ENCODE measurements around the gene WWP2. TPM values are rescaled to one million over a fixed set of nuclear protein-coding genes. Genes with fewer than 3 reads are reported as not detected.

WWP2 gene
- total and polyA plus RNA-seq, 11 donors = 8.4 to 33.2 (median 23.5) TPM

DNA sequence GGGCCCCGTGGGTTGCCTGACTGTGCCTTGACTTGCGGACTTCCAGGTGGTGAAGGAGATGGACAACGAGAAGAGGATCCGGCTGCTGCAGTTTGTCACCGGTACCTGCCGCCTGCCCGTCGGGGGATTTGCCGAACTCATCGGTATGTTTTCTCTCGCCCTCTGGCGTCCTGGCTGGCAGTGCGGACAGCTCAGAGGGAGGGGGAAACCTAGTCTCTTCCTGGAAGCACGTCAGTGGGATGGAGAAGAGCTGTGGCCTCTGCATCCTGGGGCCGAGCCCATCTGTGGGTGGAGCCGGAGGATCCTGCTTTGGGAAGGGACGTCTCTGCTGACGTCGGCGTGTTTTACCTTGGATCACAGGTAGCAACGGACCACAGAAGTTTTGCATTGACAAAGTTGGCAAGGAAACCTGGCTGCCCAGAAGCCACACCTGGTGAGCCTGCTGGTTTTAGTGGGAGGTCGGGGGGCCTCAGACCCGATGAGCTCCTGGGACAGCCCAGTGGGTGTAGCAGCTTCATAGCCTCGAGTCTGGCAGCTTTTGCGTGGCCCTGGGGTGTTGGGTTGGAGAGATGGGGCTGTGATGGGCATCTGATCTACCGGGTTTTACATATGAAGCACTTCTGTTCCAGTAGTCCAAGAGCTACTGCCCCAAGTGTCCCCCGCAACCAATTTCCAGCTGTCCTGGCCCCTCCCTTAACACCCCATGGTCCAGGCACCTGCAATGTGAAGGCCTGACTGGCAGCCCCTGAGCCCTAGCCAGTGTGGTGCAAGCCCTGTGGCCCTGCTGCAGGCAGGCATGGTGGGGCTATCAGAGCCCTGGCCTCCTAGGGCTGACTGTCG lies 177.1 kb downstream of the WWP2 start:
- H3K27ac ChIP-seq = no peak overlapping the region
- WGBS, 4 donors = 92 to 95% (median 93%) methylated on average over 24 to 28 of the region's 28 CpGs
- intact Hi-C loops (cut with DNase I) = no loop called here
- DNase-seq (peak in 1 of 5 donors; percentile 23), ATAC-seq (no peak)
- peaks cover 0 to 9% (median 0%) of the 10 kb centered on the region in 12 donors for H3K4me1 ChIP-seq
- no peak overlapping the region for H3K4me3 ChIP-seq
- peaks cover 0 to 75% (median 67%) of the 10 kb centered on the region in 9 donors for H3K36me3 ChIP-seq
- H3K9me3 ChIP-seq = no peaks in the 10 kb centered on the region
- H3K27me3 ChIP-seq = no peaks in the 10 kb centered on the region
- no peak for TF ChIP-seq POLR2A (IDR thresholded peaks at IDR 0.05)
- TF ChIP-seq, protein P1, sequence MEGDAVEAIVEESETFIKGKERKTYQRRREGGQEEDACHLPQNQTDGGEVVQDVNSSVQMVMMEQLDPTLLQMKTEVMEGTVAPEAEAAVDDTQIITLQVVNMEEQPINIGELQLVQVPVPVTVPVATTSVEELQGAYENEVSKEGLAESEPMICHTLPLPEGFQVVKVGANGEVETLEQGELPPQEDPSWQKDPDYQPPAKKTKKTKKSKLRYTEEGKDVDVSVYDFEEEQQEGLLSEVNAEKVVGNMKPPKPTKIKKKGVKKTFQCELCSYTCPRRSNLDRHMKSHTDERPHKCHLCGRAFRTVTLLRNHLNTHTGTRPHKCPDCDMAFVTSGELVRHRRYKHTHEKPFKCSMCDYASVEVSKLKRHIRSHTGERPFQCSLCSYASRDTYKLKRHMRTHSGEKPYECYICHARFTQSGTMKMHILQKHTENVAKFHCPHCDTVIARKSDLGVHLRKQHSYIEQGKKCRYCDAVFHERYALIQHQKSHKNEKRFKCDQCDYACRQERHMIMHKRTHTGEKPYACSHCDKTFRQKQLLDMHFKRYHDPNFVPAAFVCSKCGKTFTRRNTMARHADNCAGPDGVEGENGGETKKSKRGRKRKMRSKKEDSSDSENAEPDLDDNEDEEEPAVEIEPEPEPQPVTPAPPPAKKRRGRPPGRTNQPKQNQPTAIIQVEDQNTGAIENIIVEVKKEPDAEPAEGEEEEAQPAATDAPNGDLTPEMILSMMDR (IDR thresholded peaks at IDR 0.05) = no peak

DNA sequence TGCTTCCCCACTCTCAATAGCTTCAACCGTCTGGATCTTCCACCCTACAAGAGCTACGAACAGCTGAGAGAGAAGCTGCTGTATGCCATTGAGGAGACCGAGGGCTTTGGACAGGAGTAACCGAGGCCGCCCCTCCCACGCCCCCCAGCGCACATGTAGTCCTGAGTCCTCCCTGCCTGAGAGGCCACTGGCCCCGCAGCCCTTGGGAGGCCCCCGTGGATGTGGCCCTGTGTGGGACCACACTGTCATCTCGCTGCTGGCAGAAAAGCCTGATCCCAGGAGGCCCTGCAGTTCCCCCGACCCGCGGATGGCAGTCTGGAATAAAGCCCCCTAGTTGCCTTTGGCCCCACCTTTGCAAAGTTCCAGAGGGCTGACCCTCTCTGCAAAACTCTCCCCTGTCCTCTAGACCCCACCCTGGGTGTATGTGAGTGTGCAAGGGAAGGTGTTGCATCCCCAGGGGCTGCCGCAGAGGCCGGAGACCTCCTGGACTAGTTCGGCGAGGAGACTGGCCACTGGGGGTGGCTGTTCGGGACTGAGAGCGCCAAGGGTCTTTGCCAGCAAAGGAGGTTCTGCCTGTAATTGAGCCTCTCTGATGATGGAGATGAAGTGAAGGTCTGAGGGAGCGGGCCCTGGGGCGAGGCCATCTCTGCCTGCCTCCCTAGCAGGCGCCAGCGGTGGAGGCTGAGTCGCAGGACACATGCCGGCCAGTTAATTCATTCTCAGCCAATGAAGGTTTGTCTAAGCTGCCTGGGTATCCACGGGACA lies 177.9 kb downstream of the WWP2 start:
- no peaks in the 10 kb centered on the region for H3K9me3 ChIP-seq
- no peak overlapping the region for H3K4me3 ChIP-seq
- H3K27ac ChIP-seq = no peak overlapping the region
- DNase-seq (peak in 2 of 5 donors; percentile 15 to 16), ATAC-seq (no peak)
- WGBS, 4 donors = 92 to 96% (median 95%) methylated on average over 20 to 26 of the region's 26 CpGs
- peaks cover 0 to 67% (median 59%) of the 10 kb centered on the region in 9 donors for H3K36me3 ChIP-seq
- no peaks in the 10 kb centered on the region for H3K27me3 ChIP-seq
- H3K4me1 ChIP-seq = peaks cover 0 to 9% (median 0%) of the 10 kb centered on the region in 12 donors
- TF ChIP-seq, protein P1 (IDR thresholded peaks at IDR 0.05) = no peak
- no peak for TF ChIP-seq POLR2A (IDR thresholded peaks at IDR 0.05)
- intact Hi-C loops (cut with DNase I) = no loop called here

DNA sequence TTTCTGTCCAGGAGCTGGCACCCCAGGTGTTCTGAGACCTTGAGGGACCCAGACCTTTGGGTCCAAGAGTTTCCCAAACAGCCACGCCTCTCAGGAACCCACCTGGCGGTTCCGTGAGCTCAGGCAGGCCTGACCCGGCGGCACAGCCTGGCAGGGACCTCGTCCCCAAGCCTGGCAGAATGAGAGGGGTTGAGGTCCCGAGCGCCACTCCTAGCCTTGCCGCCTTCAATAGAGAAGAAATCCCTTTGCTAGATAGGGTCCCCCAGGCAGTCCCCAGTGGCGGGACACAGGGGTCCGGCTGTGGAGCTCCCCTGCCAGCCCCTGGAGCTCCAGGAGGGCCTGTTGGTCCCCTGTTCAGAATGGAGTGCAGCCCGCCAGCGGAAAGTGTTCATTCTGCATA lies 178.5 kb downstream of the WWP2 start:
- peaks cover 0 to 60% (median 52%) of the 10 kb centered on the region in 9 donors for H3K36me3 ChIP-seq
- TF ChIP-seq, protein P1 (IDR thresholded peaks at IDR 0.05) = no peak
- TF ChIP-seq POLR2A (IDR thresholded peaks at IDR 0.05) = no peak
- intact Hi-C loops (cut with DNase I) = no loop called here
- WGBS, 4 donors = 96 to 98% (median 97%) methylated on average over 8 to 13 of the region's 13 CpGs
- ATAC-seq (no peak), DNase-seq (peak in 2 of 5 donors; percentile 10 to 11)
- H3K27me3 ChIP-seq = no peaks in the 10 kb centered on the region
- no peaks in the 10 kb centered on the region for H3K9me3 ChIP-seq
- H3K4me3 ChIP-seq = no peak overlapping the region
- H3K27ac ChIP-seq = no peak overlapping the region
- peaks cover 0 to 9% (median 0%) of the 10 kb centered on the region in 12 donors for H3K4me1 ChIP-seq
